HG03135 (cell line): Measurements from ENCODE around the gene RNFT2.
A peak's percentile ranks its signal among the peaks of the same experiment; 100 is the strongest.

ENCODE experiments used
- ATAC-seq: cut with Tn5 transposase; IDR thresholded peaks from one replicate; pipeline ENCODE4 v1.9.1; 2021; ENCODE audit warnings: mild to moderate bottlenecking, moderate library complexity; ENCODE audit not compliant: unreplicated experiment

RNFT2 gene, protein sequence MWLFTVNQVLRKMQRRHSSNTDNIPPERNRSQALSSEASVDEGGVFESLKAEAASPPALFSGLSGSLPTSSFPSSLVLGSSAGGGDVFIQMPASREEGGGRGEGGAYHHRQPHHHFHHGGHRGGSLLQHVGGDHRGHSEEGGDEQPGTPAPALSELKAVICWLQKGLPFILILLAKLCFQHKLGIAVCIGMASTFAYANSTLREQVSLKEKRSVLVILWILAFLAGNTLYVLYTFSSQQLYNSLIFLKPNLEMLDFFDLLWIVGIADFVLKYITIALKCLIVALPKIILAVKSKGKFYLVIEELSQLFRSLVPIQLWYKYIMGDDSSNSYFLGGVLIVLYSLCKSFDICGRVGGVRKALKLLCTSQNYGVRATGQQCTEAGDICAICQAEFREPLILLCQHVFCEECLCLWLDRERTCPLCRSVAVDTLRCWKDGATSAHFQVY

GRCh38 chr12:116737774-116738657 lies at the start of gene RNFT2, which contains the start of gene SPRING1:
RNFT2 (plus strand) TSS chr12:116738315; CDS start chr12:116740498, 2,183 bp downstream.
SPRING1 (minus strand) TSS chr12:116738069; CDS start chr12:116737900, 169 bp downstream.
- ATAC-seq, result peak; percentile 97

DNA sequence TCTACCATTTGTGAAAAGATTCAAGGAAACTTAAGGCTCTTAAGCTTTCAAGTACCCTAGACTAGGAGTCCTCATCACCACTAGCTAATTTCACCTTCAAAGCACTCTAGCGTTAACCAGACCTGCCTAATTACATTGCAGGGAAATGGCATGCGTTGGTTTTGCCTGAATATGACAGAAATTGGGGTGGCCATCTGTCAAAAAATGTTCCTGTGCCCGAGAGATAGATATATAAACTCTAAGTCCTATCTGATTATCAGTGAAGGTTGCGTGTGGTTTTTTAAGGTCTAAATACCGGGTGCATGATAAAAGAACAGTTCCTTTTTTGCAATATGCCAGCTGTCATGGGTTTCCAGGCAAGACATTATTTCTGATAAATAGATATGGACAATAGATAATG lies 48.6 kb upstream of the RNFT2 start:
- no peak for ATAC-seq

GRCh38 chr12:116689979-116690744 lies 48.0 kb upstream of the RNFT2 start:
- ATAC-seq, result no peak

DNA sequence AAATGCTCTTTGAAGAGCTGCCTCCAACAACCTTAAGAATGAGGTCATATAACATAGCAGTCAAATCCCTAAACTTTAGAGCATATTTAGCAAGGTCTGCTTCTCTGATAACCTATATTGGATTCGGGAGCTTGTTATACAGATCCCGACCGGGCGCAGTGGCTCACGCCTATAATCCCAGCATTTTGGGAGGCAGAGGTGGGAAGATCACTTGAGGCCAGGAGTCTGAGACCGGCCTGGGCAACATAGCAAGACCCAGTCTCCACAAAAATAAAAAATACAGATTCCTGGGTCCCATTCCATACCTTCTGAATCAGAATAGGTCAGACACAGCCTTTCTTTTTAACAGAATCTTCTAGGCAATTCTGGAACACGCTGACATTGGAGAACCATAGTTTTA lies 46.9 kb upstream of the RNFT2 start:
- ATAC-seq, result no peak

DNA sequence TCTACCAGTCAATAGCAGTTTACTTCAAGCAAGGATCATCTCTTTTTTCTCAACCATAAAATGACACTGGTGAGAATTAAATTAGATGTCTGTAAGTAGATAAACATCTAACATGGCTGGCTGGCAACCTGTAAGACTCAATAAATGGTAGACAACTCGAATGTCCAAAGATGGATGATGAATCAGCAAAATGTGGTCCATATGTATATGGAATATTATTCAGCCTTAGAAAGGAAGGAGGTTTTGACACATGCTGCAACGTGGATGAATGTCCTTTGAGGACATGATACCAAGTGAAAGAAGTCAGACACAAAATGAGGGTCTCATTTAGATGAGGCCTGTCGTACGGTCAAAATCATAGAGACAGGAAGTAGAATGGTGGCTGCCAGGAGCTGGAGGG lies 46.5 kb upstream of the RNFT2 start:
- no peak for ATAC-seq

DNA sequence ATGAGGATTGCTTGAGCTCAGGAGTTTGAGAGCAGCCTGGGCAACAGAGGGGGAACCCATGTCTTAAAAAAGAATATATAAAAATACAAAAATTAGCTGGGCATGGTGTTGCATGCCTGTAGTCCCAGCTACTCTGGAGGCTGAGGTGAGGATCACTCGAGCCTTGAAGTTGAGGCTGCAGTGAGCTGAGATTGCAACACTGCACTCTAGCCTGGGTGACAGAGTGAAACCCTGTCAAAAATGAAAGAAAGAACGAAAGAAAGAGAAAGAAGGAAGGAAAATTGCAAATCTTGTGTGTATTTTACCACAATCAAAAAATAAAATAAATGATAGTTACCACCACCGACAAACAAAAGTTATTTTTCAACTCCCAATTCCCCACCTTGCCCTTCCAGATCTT lies 45.5 kb upstream of the RNFT2 start:
- ATAC-seq, result no peak

GRCh38 chr12:116693286-116694227 lies 44.6 kb upstream of the RNFT2 start:
- ATAC-seq, result no peak

- ATAC-seq, result no peak
Measured at GRCh38 chr12:116694653-116695463, 43.3 kb upstream of the RNFT2 start.

DNA sequence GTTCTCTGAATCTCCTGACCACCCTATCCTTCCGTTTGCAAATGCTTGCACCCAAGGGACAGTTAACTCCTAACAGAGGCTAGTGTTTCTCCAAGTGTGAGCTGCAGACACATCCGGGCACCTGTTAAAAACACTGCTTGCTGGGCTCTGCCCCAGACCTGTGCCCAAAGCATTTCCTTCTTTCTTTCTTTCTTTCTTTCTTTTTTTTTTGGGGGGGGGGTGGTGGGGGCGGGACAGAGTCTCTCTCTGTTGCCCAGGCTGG lies 42.7 kb upstream of the RNFT2 start:
- no peak for ATAC-seq

- no peak for ATAC-seq
Measured at GRCh38 chr12:116697305-116697704, 40.8 kb upstream of the RNFT2 start.

- no peak for ATAC-seq
Measured at GRCh38 chr12:116697716-116698115, 40.4 kb upstream of the RNFT2 start.

DNA sequence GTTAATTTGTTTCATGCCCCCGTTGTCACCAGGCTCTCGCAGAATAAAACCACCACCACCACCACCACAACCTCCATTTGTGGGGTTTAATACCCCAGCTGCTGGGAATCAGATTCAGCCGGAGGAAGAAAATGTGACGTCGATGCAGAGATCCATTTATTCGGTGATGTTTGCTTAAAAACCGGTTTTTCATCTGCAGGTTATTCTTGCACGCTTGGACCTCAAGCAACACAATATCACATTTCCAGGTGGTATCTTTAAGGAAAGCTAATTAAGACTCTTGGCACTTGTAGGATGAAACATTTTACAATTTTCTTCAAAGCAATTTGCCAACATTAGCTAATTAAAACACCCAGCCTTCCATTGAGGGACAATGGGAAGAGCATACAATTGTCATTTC lies 40.0 kb upstream of the RNFT2 start:
- no peak for ATAC-seq

- ATAC-seq, result no peak
Measured at GRCh38 chr12:116698554-116699075, 39.5 kb upstream of the RNFT2 start.

GRCh38 chr12:116700066-116700465 lies 38.0 kb upstream of the RNFT2 start:
- ATAC-seq, result no peak

- no peak for ATAC-seq
Measured at GRCh38 chr12:116701432-116701831, 36.7 kb upstream of the RNFT2 start.

DNA sequence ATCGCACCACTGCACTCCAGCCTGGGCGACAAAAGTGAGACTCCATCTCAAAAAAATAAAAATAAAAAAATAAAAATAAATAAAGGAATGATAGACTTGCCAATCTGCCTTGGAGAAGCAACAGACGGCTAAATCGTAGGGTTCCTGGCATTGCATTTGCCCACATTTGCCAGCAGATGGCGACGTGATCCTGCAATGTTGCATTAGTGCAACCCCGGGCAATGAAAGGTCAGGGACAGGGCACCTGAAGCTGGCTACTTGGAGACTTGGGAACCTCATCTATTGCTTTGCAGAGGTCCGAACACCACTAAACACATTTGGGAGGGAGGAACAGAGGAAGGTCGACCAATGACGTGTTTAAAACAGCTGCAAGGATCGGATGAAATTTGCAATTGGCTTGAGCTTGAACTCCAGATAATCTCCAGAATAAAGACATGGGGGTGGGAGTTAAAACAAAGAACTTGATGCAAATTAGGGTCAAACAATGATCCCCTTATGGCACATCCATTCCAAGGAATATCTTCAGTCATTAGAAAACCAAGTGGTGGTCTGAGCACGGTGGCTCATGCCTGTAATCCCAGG lies 34.8 kb upstream of the RNFT2 start:
- no peak for ATAC-seq

DNA sequence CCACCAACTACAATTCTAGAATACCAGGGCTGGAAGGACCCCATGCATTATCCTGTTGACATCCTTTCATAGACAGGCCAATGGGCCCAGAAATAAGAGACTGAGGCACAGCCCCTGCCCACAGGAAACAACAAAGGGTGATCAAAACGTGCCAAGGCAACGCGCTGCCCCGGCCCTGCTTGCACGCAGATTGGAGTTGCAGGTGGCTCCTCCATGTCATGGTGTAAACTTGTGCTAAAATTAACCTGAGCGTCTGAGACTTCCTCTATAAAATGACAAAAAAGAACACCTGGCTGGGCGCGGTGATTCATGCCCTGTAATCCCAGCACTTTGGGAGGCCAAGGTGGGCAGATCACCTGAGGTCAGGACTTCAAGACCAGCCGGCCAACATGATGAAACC lies 30.4 kb upstream of the RNFT2 start:
- no peak for ATAC-seq

GRCh38 chr12:116708826-116709756 lies 29.0 kb upstream of the RNFT2 start:
- no peak for ATAC-seq
